GM18951 (cell line): ENCODE measurements around the gene NPTX2.

Experiments used
- POLR2A ChIP-seq: IDR thresholded peaks from 4 replicates; pipeline ENCODE4 v1.6.1; 2011; ENCODE audit warnings: mild to moderate bottlenecking; ENCODE audit not compliant: insufficient read length, insufficient read depth; ENCODE audit errors: extremely low read depth
- in situ Hi-C: fragments of 300-500 bp; cut with MboI; formaldehyde crosslinking; loops from one replicate; pipeline ENCODE4 v1.12.0; 2022; ENCODE audit warnings: low sequenced_read_pairs, mixed read lengths, inconsistent platforms; ENCODE audit not compliant: unreplicated experiment

NPTX2 gene

DNA sequence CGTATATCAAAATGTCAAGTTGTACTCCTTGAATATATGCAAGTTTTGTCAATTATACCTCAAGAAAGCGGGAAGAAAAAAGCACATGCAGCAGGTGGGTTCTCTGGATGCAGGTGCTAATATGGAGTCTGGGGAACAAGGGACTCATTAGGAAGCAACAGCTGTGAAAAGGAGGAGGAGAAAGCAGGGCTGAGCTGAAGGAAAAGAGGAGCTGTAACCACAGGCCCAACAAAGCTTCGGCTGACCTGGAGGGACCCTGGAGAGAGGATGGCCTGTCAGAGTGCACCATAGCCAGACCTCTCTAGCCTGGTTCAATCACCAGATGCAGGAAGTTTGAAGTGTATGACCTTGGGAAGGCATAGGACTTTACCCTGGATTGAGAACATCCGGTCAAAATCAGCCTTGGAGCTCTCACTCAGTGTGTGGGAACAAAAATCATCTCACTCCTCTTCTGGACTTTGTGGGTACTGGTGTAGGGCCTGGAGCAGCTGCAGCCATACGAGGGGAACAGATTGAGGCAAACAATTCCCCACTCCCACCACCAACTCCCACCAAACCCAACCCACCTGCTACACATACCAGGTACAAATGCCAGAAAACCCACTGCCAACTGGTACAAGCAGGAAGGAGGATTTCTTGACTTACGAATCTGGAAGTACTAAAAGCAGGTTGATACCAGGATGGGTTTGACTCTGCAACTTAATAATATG is 36.7 kb downstream of the NPTX2 start:
- TF ChIP-seq POLR2A = no peak
- in situ Hi-C loops = no loop called here

GRCh38 chr7:98654524-98655272 is 37.6 kb downstream of the NPTX2 start:
- TF ChIP-seq POLR2A = no peak
- in situ Hi-C loops = no loop called here

- in situ Hi-C loops = no loop called here
- TF ChIP-seq POLR2A = no peak
Measured at GRCh38 chr7:98655611-98656010, 38.5 kb downstream of the NPTX2 start.

GRCh38 chr7:98656899-98657298 is 39.8 kb downstream of the NPTX2 start:
- TF ChIP-seq POLR2A = no peak
- in situ Hi-C loops = no loop called here

GRCh38 chr7:98657736-98658135 is 40.7 kb downstream of the NPTX2 start:
- no peak for TF ChIP-seq POLR2A
- in situ Hi-C loops = no loop called here

DNA sequence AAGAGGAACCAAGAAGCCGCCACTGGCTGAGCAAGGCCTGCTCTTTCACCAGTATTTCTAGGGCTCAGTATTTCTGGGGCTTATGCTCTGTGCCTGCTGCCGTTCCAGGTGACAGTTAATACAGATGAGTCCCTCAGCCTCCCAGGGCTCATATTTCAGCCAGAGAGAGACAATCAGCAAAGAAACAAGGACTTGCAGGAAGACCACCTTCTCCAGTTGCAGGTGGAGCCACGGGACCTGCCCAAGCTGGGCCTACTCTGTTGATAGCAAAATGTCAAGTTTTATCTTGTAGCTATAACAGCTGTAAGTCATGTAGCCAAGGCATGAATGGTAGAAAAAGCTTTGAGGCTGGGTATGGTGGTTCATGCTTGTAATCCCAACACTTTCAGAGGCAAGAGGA is 42.7 kb downstream of the NPTX2 start:
- no peak for TF ChIP-seq POLR2A
- in situ Hi-C loops = no loop called here

DNA sequence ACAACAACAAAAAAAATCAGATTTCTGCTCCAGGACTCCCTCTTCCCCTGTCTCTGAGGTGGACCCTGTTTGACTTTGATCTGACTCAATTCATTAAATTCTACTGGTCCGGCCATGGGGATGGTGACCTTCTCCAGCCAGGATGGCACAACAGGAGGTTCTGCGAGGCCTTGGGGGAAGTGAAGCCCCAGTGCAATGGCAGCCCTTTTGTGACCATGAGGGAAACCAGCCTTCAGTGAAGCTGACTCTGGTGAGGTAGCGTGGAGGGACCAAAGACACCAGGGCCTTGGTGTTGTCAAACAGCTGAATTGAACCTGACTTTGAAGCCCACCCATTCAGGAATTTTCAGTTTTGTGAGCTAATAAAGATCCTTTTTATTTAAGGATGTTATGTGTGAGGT is 44.5 kb downstream of the NPTX2 start:
- in situ Hi-C loops = no loop called here
- no peak for TF ChIP-seq POLR2A

- in situ Hi-C loops = no loop called here
- TF ChIP-seq POLR2A = no peak
Measured at GRCh38 chr7:98662289-98662688, 45.2 kb downstream of the NPTX2 start.

DNA sequence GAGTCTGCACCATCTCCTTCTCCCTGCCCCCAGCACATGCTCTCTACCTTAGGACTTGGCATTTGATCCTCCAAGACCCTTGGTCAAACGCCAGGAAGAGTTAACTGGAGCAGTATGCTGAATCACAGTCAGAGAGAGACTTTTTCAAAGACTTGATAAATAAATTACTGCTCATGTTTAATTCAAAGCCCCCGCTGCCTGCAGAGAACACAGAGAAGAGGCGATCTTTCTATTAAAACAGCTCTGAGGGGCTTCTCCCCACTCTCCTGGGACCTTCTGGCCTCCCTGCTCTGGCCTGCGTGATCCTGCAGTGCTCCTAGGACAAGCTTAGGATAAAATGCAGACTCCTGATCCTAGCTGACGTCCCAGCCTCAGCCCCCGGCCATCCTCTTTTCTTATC is 47.8 kb downstream of the NPTX2 start:
- in situ Hi-C loops = no loop called here

DNA sequence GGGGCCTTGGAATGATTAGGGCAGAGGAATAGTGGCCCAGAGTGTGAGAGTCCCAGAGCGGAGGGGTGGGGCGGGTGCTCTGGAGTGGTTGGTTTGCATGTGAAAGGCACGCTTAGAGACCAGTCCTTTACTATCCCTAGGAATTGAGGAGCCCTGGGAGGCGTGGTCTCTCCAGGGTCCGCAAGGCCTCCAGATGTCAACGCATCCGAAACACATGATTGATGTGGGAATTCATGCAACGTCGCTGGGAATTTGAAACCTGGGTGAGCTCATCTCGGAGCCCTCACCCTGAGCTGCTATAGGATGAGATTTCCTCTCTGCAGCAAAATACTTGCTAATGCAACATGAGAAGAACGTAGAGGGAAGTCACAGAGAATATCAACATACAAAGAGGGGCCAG is 51.2 kb downstream of the NPTX2 start:
- no peak for TF ChIP-seq POLR2A
- in situ Hi-C loops = no loop called here

More for the DNA sequence above, 47.8 kb downstream of the NPTX2 start:
- no peak for TF ChIP-seq POLR2A

GRCh38 chr7:98669329-98670000 is 52.4 kb downstream of the NPTX2 start:
- no peak for TF ChIP-seq POLR2A
- in situ Hi-C loops = no loop called here

DNA sequence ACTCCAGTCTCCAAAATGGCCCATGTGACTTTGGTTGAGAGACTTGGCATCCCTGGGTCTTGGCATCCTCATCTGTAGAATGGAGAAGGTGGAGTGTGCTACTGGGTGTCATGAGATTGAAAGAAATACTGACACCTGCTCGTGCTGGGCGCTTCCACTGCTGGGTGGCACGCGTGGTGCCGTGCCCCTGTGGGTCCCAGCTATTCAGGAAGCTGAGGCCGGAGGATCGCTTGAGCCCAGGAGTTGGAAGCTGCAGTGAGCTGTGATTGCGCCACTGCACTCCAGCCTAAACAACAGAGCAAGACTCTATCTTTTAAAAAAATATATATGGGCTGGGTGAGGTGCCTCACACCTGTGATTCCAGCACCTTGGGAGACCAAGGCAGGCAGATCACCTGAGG is 53.1 kb downstream of the NPTX2 start:
- in situ Hi-C loops = no loop called here
- TF ChIP-seq POLR2A = no peak

DNA sequence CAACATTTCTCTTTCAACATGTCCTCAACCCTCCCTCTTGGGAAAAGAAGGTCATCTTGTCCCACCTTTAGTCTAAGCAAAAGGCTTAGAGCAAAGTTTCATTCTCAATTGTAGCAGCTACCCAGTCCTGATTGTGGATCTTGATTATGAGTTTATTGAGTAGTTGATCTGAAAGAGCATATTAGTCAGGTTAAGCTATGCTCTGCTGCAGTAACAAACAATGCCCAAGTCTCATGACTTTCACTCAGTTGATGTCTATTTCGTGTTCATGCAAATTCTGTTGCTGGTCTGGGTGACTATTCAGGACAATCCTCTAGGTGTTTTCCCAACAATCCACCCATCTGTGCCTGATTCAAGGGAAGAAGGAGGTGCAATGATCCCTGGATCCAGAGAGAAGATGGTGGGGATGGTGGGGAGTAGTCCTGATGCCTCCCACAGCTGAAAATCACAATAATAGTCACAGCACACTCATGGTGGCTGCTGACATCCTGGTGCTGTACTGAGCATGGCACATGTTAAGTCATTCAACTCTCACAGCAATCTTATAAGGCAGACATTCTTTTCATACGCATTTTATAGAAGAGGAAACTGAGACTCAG is 54.7 kb downstream of the NPTX2 start:
- in situ Hi-C loops = no loop called here
- TF ChIP-seq POLR2A = no peak
